ENCODE data around the gene ADAMTSL1.
A peak's percentile ranks its signal among the peaks of the same experiment; 100 is the strongest.

The ADAMTSL1 gene

DNA sequence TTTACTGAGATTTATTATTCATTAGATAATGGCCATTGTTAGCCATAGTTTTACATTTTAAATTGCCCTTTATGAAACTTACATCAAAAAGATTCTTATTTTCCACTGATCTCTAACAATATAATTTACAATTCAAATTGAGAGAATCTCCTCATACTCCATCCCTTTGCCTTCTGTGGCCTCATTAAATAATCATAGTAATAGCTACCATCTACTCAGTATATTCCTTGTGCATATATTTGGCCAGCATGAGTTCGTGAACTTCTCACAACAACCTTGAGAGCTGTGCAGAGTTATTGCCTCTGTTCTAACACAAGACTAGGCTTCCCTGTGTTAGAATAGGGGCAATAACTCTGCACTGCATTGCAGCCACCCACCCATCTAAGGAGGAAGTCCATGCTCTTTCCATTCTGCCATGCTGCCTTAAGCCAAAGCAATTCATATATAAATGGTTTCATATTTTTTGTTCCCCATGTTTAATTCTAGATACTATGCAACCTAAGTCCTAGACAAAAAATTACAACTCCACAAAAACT is 99.1 kb downstream of the ADAMTSL1 start:
- no peak overlapping the region for H3K4me3 ChIP-seq (ENCODE audit: control insufficient read depth, low read depth, low read length)
- no peak for DNase-seq (ENCODE audit: low read depth)
- TF ChIP-seq, protein P1, sequence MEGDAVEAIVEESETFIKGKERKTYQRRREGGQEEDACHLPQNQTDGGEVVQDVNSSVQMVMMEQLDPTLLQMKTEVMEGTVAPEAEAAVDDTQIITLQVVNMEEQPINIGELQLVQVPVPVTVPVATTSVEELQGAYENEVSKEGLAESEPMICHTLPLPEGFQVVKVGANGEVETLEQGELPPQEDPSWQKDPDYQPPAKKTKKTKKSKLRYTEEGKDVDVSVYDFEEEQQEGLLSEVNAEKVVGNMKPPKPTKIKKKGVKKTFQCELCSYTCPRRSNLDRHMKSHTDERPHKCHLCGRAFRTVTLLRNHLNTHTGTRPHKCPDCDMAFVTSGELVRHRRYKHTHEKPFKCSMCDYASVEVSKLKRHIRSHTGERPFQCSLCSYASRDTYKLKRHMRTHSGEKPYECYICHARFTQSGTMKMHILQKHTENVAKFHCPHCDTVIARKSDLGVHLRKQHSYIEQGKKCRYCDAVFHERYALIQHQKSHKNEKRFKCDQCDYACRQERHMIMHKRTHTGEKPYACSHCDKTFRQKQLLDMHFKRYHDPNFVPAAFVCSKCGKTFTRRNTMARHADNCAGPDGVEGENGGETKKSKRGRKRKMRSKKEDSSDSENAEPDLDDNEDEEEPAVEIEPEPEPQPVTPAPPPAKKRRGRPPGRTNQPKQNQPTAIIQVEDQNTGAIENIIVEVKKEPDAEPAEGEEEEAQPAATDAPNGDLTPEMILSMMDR (conservative IDR thresholded peaks at IDR 0.05; ENCODE audit: control insufficient read depth, insufficient read depth, low read depth, low read length), result no peak

DNA sequence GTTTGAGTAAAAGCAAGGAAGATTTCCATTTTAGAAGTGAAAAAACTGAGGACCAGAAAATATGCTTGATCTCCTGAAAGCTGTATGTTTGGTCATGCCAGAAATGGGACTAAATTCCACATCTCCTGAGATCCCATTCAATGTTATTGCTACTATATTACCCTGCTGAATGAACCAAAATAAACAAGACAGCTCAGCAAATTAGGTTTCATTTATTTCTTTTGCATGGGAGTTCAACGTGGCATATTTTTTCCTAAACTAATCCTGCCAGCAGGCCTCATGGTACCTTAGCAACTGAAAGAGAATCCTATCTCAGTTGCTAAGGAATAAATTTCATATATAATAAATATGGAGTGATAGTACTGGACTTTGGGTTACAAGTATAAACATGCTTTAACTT is 101.7 kb downstream of the ADAMTSL1 start:
- H3K4me3 ChIP-seq (ENCODE audit: control insufficient read depth, low read depth, low read length), result no peak overlapping the region
- DNase-seq (ENCODE audit: low read depth), result no peak
- TF ChIP-seq, protein P1 (conservative IDR thresholded peaks at IDR 0.05; ENCODE audit: control insufficient read depth, insufficient read depth, low read depth, low read length), result no peak

DNA sequence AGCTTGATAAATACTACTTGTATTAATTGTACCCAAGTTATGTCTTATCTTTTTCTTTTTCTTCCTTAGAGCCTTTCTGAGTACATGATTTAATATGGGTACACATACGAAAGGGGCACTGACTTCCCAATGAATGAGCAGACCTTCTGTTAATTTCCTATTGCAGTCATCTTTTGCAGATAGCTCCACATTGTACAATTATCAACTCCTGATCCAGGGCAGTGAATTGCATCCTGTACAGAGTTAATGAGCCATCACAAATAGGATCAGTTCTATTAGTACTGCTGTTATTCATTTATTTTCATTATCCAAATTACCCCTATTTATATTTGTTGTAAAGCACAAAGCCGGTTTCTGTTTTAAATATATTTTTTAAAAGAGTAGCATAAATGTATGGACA is 105.6 kb downstream of the ADAMTSL1 start:
- TF ChIP-seq, protein P1 (conservative IDR thresholded peaks at IDR 0.05; ENCODE audit: control insufficient read depth, insufficient read depth, low read depth, low read length), result no peak
- no peak overlapping the region for H3K4me3 ChIP-seq (ENCODE audit: control insufficient read depth, low read depth, low read length)
- DNase-seq (ENCODE audit: low read depth), result no peak

DNA sequence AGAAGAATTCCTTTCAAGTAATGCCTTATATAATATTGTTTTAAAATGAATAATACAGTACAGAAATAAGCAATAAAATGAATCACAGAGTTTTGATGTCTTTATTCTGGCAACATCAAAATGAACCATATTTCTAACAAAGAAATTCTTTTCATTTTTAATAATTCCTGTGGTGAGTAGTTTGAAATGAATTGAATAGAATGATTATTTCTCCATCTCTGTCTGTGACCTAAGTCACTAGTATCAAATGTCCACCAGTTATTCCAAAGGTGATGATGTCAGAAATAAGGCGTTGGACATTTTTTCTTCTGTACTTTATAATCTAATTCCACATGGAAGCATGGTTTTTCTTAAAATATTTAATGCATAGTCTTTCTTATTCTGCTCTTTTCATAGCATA is 106.2 kb downstream of the ADAMTSL1 start:
- no peak overlapping the region for H3K4me3 ChIP-seq (ENCODE audit: control insufficient read depth, low read depth, low read length)
- TF ChIP-seq, protein P1 (conservative IDR thresholded peaks at IDR 0.05; ENCODE audit: control insufficient read depth, insufficient read depth, low read depth, low read length), result no peak
- no peak for DNase-seq (ENCODE audit: low read depth)

DNA sequence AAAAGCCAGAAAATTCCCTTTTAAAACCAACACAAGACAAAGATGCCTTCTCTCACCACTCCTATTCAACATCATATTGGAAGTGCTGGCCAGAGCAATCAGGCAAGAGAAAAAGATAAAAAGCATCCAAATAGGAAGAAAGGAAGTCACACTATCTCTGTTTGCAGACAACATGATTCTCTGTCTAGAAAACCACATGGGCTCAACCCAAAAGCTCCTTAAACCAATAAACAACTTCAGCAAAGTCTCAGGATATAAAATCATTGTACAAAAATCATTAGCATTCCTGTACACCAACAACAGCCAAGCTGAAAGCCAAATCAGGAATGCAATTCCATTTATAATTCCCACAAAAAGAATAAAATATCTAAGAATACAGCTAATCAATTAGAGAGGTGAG is 112.0 kb downstream of the ADAMTSL1 start:
- DNase-seq (ENCODE audit: low read depth), result no peak
- TF ChIP-seq, protein P1 (conservative IDR thresholded peaks at IDR 0.05; ENCODE audit: control insufficient read depth, insufficient read depth, low read depth, low read length), result no peak

DNA sequence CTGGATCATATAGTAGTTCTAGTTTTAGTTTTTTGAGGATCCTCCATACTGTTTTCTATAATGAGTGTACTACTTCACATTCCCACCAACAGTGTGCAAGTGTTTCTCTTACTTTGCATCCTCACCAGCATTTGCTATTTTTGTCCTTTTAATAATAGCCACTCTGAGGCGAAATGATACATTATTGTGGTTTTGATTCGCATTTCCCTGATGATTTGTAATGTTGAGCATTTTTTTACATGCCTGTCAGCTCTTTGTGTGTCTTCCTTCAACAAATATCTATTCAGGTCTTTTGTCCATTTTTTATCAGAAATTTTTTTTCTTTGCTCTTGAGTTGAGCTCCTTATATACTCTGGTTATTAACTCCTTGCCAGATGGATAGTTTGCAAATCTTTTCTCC is 114.0 kb downstream of the ADAMTSL1 start:
- H3K4me3 ChIP-seq (ENCODE audit: control insufficient read depth, low read depth, low read length), result no peak overlapping the region
- peak; percentile 50 for DNase-seq (ENCODE audit: low read depth)
- TF ChIP-seq, protein P1 (conservative IDR thresholded peaks at IDR 0.05; ENCODE audit: control insufficient read depth, insufficient read depth, low read depth, low read length), result no peak

More for the DNA sequence above, 112.0 kb downstream of the ADAMTSL1 start:
- no peak overlapping the region for H3K4me3 ChIP-seq (ENCODE audit: control insufficient read depth, low read depth, low read length)

DNA sequence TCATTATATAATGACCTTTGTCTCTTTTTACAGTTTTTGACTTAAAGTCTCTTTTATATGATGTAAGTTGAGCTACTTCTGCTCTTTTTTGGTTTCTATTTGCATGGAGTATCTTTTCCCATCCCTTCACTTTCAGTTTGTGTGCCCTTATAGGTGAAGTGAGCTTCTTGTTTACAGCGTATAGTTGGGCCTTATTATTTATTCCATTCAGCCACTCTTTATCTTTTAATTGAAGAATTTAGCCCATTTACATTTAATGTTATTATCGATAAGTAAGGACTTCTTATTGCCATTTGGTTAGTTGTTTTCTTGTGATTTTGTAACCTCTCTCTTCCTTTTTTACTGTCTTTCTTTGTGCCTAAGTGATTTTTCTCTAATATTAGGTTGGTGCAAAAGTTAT is 117.3 kb downstream of the ADAMTSL1 start:
- no peak overlapping the region for H3K4me3 ChIP-seq (ENCODE audit: control insufficient read depth, low read depth, low read length)
- DNase-seq (ENCODE audit: low read depth), result no peak
- TF ChIP-seq, protein P1 (conservative IDR thresholded peaks at IDR 0.05; ENCODE audit: control insufficient read depth, insufficient read depth, low read depth, low read length), result no peak
